Spleen (tissue), 7 donors: ENCODE results near the gene PCNX3.

Source experiments
- CTCF ChIP-seq, 11 experiments: fragments of 200-600 bp in 7 of 11; fragments of 450-650 bp in 4 of 11; sonication (generic) in 4 of 11; IDR thresholded peaks in 8 of 11; conservative IDR thresholded peaks in 3 of 11; 1 replicate in 7 of 11; 2 replicates in 4 of 11; pipeline versions ENCODE4 v1.4.0 to v1.8.0; 2016 to 2021; ENCODE audit warnings: antibody characterized with exemption in 11 of 11, inconsistent platforms in 4 of 11, mild to moderate bottlenecking in 1 of 11
- POLR2A ChIP-seq, 3 donors: fragments of 450-650 bp; IDR thresholded peaks; one replicate each; pipeline ENCODE4 v1.5.1; 2017; ENCODE audit warnings: antibody characterized with exemption in 3 of 3, mild to moderate bottlenecking in 1 of 3
- POLR2AphosphoS5 ChIP-seq, 3 donors: sonication (generic); formaldehyde crosslinking; IDR thresholded peaks; one replicate each; pipeline ENCODE4 v1.5.1; 2017; ENCODE audit warnings: antibody characterized with exemption in 3 of 3
- donor health status: DM: no; HTN: no; CAD: no; lungs with moderate emphysema.
- donor health status: DM: no; HTN: no; CAD: no.
- donor health status: DM: no; HTN: no; CAD: no.

- TF ChIP-seq POLR2AphosphoS5 (IDR thresholded peaks at IDR 0.05) (no peak), CTCF (IDR thresholded peaks at IDR 0.05 in 8 of 11, conservative IDR thresholded peaks at IDR 0.05 in 3 of 11) (no peak), POLR2A (IDR thresholded peaks at IDR 0.05) (no peak)
Measured at GRCh38 chr11:65641297-65642013, 25.9 kb downstream of the PCNX3 start.
